ENCODE measurements around the gene ETS1. TPM values are rescaled to one million over a fixed set of nuclear protein-coding genes. Genes with fewer than 3 reads are reported as not detected.

Gene ETS1
- polyA plus RNA-seq, 2 of the 4 experiments (the other 2 are of a cell fraction): 14.5 to 18.8 TPM

DNA sequence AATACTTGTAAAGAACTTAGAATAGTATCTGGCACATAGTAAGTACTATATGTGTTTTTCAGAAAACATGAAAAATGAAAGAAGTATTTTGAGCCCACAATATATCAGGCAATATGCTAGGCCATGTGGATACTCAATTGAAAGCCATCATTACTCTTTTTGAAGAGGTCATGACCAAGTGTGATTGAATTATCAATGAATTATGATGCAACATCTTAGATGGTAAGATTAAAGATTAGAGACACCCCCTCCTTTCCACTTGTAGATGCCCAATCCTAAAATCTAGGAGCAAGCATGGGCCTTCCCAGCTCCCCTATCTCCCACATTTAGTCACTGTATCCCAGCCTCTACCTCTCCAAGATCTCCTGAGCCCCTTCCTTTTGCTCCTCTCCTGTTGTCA, 154.4 kb downstream of the ETS1 start:
- no peaks in the 10 kb centered on the region for H3K9me3 ChIP-seq
- TF ChIP-seq, protein P1, sequence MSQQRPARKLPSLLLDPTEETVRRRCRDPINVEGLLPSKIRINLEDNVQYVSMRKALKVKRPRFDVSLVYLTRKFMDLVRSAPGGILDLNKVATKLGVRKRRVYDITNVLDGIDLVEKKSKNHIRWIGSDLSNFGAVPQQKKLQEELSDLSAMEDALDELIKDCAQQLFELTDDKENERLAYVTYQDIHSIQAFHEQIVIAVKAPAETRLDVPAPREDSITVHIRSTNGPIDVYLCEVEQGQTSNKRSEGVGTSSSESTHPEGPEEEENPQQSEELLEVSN (IDR thresholded peaks at IDR 0.05; ENCODE audit: borderline replicate concordance, low read depth): no peak
- TF ChIP-seq CHD2 (IDR thresholded peaks at IDR 0.05; ENCODE audit: low read length, partially characterized antibody) (no peak), TP53 (CRISPR knock-in tag; IDR thresholded peaks at IDR 0.05) (no peak), TFCP2L1 (CRISPR knock-in tag; IDR thresholded peaks at IDR 0.05) (no peak), MYC (IDR thresholded peaks at IDR 0.05; ENCODE audit: borderline replicate concordance, low read length) (no peak), BHLHE40 (IDR thresholded peaks at IDR 0.05; ENCODE audit: low read depth, low read length) (no peak)
- DNase-seq (ENCODE audit: low read depth in 1 of 2, low spot score in 1 of 2): no peak
- no peak for ATAC-seq
- no peak for FAIRE-seq
- no peak overlapping the region for H3K27ac ChIP-seq
- H3K4me3 ChIP-seq: no peak overlapping the region
- CTCF ChIA-PET: no interaction called here
- no peaks in the 10 kb centered on the region for H3K4me1 ChIP-seq
- H3K4me2 ChIP-seq: no peak overlapping the region
- POLR2A ChIA-PET: no interaction called here

GRCh38 chr11:128431931-128432330, 155.4 kb downstream of the ETS1 start:
- H3K4me3 ChIP-seq: no peak overlapping the region
- H3K9me3 ChIP-seq: no peaks in the 10 kb centered on the region
- FAIRE-seq (no peak), DNase-seq (ENCODE audit: low read depth in 1 of 2, low spot score in 1 of 2) (no peak), ATAC-seq (no peak)
- CTCF ChIA-PET: no interaction called here
- no peak for TF ChIP-seq ATOH8 (CRISPR knock-in tag; IDR thresholded peaks at IDR 0.05; ENCODE audit: low read depth)
- no peak for TF ChIP-seq GATA3 (IDR thresholded peaks at IDR 0.05; ENCODE audit: borderline replicate concordance)
- TF ChIP-seq MAFK (IDR thresholded peaks at IDR 0.05; ENCODE audit: partially characterized antibody): no peak
- no peak for TF ChIP-seq POLR2A (IDR thresholded peaks at IDR 0.05; ENCODE audit: low read length)
- no peak for TF ChIP-seq HOXB5 (CRISPR knock-in tag; IDR thresholded peaks at IDR 0.05)
- TF ChIP-seq, protein P2, sequence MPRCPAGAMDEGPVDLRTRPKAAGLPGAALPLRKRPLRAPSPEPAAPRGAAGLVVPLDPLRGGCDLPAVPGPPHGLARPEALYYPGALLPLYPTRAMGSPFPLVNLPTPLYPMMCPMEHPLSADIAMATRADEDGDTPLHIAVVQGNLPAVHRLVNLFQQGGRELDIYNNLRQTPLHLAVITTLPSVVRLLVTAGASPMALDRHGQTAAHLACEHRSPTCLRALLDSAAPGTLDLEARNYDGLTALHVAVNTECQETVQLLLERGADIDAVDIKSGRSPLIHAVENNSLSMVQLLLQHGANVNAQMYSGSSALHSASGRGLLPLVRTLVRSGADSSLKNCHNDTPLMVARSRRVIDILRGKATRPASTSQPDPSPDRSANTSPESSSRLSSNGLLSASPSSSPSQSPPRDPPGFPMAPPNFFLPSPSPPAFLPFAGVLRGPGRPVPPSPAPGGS (IDR thresholded peaks at IDR 0.05): no peak
- no peak for TF ChIP-seq PHF8 (IDR thresholded peaks at IDR 0.05; ENCODE audit: borderline replicate concordance, low read depth)
- TF ChIP-seq CHD4 (IDR thresholded peaks at IDR 0.05; ENCODE audit: borderline replicate concordance): no peak
- no peak for TF ChIP-seq USF2 (IDR thresholded peaks at IDR 0.05)
- TF ChIP-seq KDM5A (IDR thresholded peaks at IDR 0.05): no peak
- no peak for TF ChIP-seq HES2 (IDR thresholded peaks at IDR 0.05)
- POLR2A ChIA-PET: no interaction called here
- H3K4me1 ChIP-seq: no peaks in the 10 kb centered on the region
- no peak overlapping the region for H3K27ac ChIP-seq
- H3K4me2 ChIP-seq: no peak overlapping the region
- WGBS (ENCODE audit: missing lambda C conversion rate): 63% methylated on average over 4 of the region's 4 CpGs

- ChIA-PET POLR2A (no interaction called here), CTCF (interaction anchor here (1.7 kb wide), 1 partner anchor 11 kb away, joined by 4 read pairs; no protein-coding TSS in a partner anchor)
- ATAC-seq: no peak
Observed at GRCh38 chr11:128428935-128429334, 158.4 kb downstream of the ETS1 start.

More at GRCh38 chr11:128428935-128429334, 158.4 kb downstream of the ETS1 start:
- Histone ChIP-seq H3K4me3 (no peak overlapping the region), H3K4me1 (no peaks in the 10 kb centered on the region), H3K9me3 (no peaks in the 10 kb centered on the region), H3K4me2 (no peak overlapping the region), H3K27ac (no peak overlapping the region)
- DNase-seq (ENCODE audit: low read depth in 1 of 2, low spot score in 1 of 2) (no peak), FAIRE-seq (no peak)
- 76% methylated on average over 3 of the region's 3 CpGs for WGBS (ENCODE audit: missing lambda C conversion rate)
- TF ChIP-seq SREBF2 (IDR thresholded peaks at IDR 0.05): no peak
- TF ChIP-seq, protein P3, sequence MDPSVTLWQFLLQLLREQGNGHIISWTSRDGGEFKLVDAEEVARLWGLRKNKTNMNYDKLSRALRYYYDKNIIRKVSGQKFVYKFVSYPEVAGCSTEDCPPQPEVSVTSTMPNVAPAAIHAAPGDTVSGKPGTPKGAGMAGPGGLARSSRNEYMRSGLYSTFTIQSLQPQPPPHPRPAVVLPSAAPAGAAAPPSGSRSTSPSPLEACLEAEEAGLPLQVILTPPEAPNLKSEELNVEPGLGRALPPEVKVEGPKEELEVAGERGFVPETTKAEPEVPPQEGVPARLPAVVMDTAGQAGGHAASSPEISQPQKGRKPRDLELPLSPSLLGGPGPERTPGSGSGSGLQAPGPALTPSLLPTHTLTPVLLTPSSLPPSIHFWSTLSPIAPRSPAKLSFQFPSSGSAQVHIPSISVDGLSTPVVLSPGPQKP (IDR thresholded peaks at IDR 0.05; ENCODE audit: low read depth, low read length): no peak
- TF ChIP-seq CHD4 (IDR thresholded peaks at IDR 0.05; ENCODE audit: borderline replicate concordance): no peak
- TF ChIP-seq CBX8 (IDR thresholded peaks at IDR 0.05): no peak
- no peak for TF ChIP-seq KDM5A (IDR thresholded peaks at IDR 0.05)
- TF ChIP-seq MYC (IDR thresholded peaks at IDR 0.05; ENCODE audit: borderline replicate concordance, low read length): no peak
- TF ChIP-seq ESRRA (IDR thresholded peaks at IDR 0.05; ENCODE audit: borderline replicate concordance, low read length): no peak

All from A549 (cell line).